ENCODE data around the gene PSTPIP2.

DNA sequence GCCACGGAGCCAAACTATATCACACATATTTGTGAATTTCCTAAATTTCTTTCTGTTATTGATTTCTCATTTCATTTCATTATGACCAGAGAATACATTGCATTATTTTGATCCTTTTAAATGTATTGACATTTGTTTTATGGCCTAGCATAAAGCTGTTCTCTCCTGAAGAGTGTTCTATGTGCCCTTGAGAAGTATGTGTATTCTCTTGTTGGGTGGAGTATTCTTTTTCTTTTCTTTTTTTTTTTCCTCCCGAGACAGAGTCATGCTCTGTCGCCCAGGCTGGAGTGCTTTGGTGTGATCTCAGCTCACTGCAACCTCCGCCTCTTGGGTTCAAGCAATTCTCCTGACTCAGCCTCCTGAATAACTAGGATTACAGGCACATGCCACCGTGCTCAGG lies 37.3 kb upstream of the PSTPIP2 start:
- TF ChIP-seq SIN3A (IDR thresholded peaks at IDR 0.05; ENCODE audit: borderline replicate concordance, insufficient read depth, low read length) (no peak), POLR2AphosphoS5 (IDR thresholded peaks at IDR 0.05; ENCODE audit: low read depth, low read length) (no peak), TAF1 (IDR thresholded peaks at IDR 0.05; ENCODE audit: borderline replicate concordance, insufficient read depth, low read length) (no peak), REST (IDR thresholded peaks at IDR 0.05; ENCODE audit: insufficient read depth in 1 of 2, low read depth in 2 of 2, low read length in 2 of 2) (no peak)
